ENCODE measurements around the gene RNPEPL1.

The RNPEPL1 gene

DNA sequence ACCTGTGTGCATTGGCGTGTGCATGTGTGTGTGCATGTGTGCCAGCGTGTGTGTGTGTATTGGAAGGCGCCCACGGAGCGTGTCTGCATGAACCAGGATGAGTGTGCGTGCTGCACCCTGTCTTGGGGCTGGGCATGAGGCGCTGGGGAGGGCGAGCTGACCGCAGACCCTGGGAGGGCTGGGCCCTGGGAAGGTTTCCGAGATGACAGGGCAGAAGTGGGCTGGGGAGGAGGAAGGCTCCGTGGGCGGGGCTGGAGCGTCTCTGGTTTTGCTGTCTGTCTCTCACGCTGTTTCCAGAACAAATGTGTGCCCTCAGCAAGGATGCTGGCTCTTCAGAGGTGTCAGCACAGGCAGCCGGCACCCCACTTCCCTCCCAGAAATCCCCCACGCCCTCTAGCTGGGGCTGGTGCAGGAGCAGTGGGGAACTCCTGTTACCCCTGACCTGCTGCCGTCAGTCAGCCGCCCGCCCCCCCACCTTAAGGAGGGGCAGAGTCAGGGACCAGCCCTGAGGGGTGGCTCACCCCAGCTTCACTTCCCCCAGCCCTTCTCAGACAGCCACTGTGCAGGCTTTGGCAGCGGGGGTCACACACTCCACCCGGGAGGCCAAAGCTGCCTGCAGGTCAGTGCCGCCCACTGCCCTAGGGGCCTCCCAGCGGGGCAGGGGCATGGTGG, 56.8 kb downstream of the RNPEPL1 start, which contains the start of gene GPR35:
GPR35 (plus strand) TSS at position 531 of the 672 bp plus-strand sequence. CDS start 4,473 bp downstream, outside the sequence.
- no peak for DNase-seq (ENCODE audit: low spot score)

GRCh38 chr2:240626531-240627300, 58.4 kb downstream of the RNPEPL1 start:
- DNase-seq (ENCODE audit: low spot score): no peak

GRCh38 chr2:240627736-240628506, 59.6 kb downstream of the RNPEPL1 start:
- no peak for DNase-seq (ENCODE audit: low spot score)

DNA sequence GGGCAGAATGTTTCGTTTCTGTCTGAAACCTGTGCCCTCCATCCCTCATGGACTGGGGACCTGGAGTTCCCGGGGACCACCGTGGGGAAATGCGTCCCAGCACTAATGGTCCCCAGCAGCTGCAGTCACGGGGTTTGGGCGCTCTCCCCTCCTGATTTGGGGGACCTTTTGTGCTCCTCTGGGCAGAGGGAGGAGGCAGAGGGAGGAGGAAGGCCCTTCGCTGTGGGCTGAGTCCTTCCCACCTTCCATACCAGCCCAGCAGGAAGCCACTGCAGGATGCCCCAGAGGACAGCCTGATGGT, 60.2 kb downstream of the RNPEPL1 start:
- no peak for DNase-seq (ENCODE audit: low spot score)

- no peak for DNase-seq (ENCODE audit: low spot score)
Observed at GRCh38 chr2:240628808-240629618, 60.7 kb downstream of the RNPEPL1 start.

GRCh38 chr2:240629619-240629967, 61.3 kb downstream of the RNPEPL1 start:
- DNase-seq (ENCODE audit: low spot score): no peak

GRCh38 chr2:240629968-240630770, 61.9 kb downstream of the RNPEPL1 start:
- no peak for DNase-seq (ENCODE audit: low spot score)
